Mesendoderm (in vitro differentiated cells): ENCODE results near the gene AZGP1.

Source experiments
- DNase-seq: peaks from one replicate; pipeline ENCODE4 v3.0.0; 2013
- H2AK5ac ChIP-seq: 2 replicates; pipeline ENCODE4 v1.6.1; 2013; ENCODE audit warnings: low read length, inconsistent platforms
- H2BK120ac ChIP-seq: 2 replicates; pipeline ENCODE4 v1.6.1; 2013; ENCODE audit warnings: low read depth, mild to moderate bottlenecking, low read length, moderate library complexity, mixed read lengths
- H2BK15ac ChIP-seq: replicated peaks from 2 replicates; pipeline ENCODE4 v1.6.1; 2013; ENCODE audit warnings: low read depth, mild to moderate bottlenecking, moderate library complexity
- H2BK5ac ChIP-seq: 2 replicates; pipeline ENCODE4 v1.6.1; 2013; ENCODE audit warnings: low read length, inconsistent platforms
- H3K18ac ChIP-seq: 2 replicates; pipeline ENCODE4 v1.6.1; 2013; ENCODE audit warnings: mild to moderate bottlenecking, low read length, mixed read lengths
- H3K23ac ChIP-seq: one replicate; pipeline ENCODE4 v1.6.1; 2013; ENCODE audit warnings: low read length
- H3K27ac ChIP-seq: 2 replicates; pipeline ENCODE4 v1.5.1; 2013; ENCODE audit warnings: low read depth, mild to moderate bottlenecking, inconsistent platforms, low read length, moderate library complexity
- H3K27me3 ChIP-seq: 2 replicates; pipeline ENCODE4 v1.6.1; 2013; ENCODE audit warnings: low read length, control low read depth, mild to moderate bottlenecking, inconsistent platforms; ENCODE audit not compliant: insufficient read depth, poor library complexity
- H3K36me3 ChIP-seq: 2 replicates; pipeline ENCODE4 v1.6.1; 2013; ENCODE audit warnings: low read length, inconsistent platforms; ENCODE audit not compliant: control insufficient read depth, insufficient read depth
- H3K4ac ChIP-seq: one replicate; pipeline ENCODE4 v1.6.1; 2013; ENCODE audit warnings: low read depth, mild to moderate bottlenecking, low read length, moderate library complexity
- H3K4me1 ChIP-seq: 2 replicates; pipeline ENCODE4 v1.6.1; 2013; ENCODE audit warnings: low read depth, low read length, inconsistent platforms; ENCODE audit not compliant: control insufficient read depth
- H3K4me2 ChIP-seq: 2 replicates; pipeline ENCODE4 v1.6.1; 2013; ENCODE audit warnings: low read length
- H3K4me3 ChIP-seq: 2 replicates; pipeline ENCODE4 v1.5.1; 2013; ENCODE audit warnings: mild to moderate bottlenecking, low read length
- H3K56ac ChIP-seq: one replicate; pipeline ENCODE4 v1.6.1; 2013; ENCODE audit warnings: low read length
- H3K79me1 ChIP-seq: 2 replicates; pipeline ENCODE4 v1.6.1; 2013; ENCODE audit warnings: low read length, inconsistent platforms
- H3K79me2 ChIP-seq: 2 replicates; pipeline ENCODE4 v1.6.1; 2013; ENCODE audit warnings: mild to moderate bottlenecking, low read length; ENCODE audit not compliant: control insufficient read depth, insufficient read depth
- H3K9ac ChIP-seq: 2 replicates; pipeline ENCODE4 v1.6.1; 2013; ENCODE audit warnings: low read length, inconsistent platforms
- H4K5ac ChIP-seq: one replicate; pipeline ENCODE4 v1.6.1; 2013; ENCODE audit warnings: low read length
- H4K8ac ChIP-seq: one replicate; pipeline ENCODE4 v1.6.1; 2013; ENCODE audit warnings: low read depth, mild to moderate bottlenecking, control low read depth, low read length, moderate library complexity
- WGBS: extraction: QIAGEN DNeasy Blood & Tissue Kit; methylation state at CpG from one replicate; pipeline ENCODE4 v1.1.7; 2013; ENCODE audit warnings: low lambda C conversion rate, missing lambda C conversion rate; ENCODE audit not compliant: insufficient coverage; ENCODE audit errors: extremely low coverage; 5-methylcytosine and 5-hydroxymethylcytosine counted together

Gene AZGP1

GRCh38 chr7:100019908-100020307 lies 44.1 kb upstream of the AZGP1 start:
- Histone ChIP-seq H3K27ac (no peak overlapping the region), H3K56ac (no peak overlapping the region), H3K27me3 (no peaks in the 10 kb centered on the region), H3K23ac (no peak overlapping the region), H3K36me3 (peaks cover 6% of the 10 kb centered on the region), H3K9ac (no peak overlapping the region), H3K79me2 (peaks cover 37% of the 10 kb centered on the region), H3K4me1 (no peaks in the 10 kb centered on the region), H3K79me1 (peaks cover 14% of the 10 kb centered on the region), H2BK5ac (no peak overlapping the region), H2BK15ac (no peak overlapping the region), H3K4me3 (no peak overlapping the region), H4K5ac (no peak overlapping the region), H2BK120ac (no peak overlapping the region), H3K4me2 (no peak overlapping the region), H3K4ac (no peak overlapping the region), H3K18ac (no peak overlapping the region), H4K8ac (no peak overlapping the region), H2AK5ac (no peak overlapping the region)
- no peak for DNase-seq
- no CpG with 5 or more reads among the region's 7 CpGs for WGBS

- Histone ChIP-seq H3K4me3 (no peak overlapping the region), H3K9ac (no peak overlapping the region), H3K27ac (no peak overlapping the region), H3K56ac (no peak overlapping the region), H2BK5ac (no peak overlapping the region), H2BK120ac (no peak overlapping the region), H4K5ac (no peak overlapping the region), H3K4me2 (no peak overlapping the region), H3K79me2 (peaks cover 37% of the 10 kb centered on the region), H4K8ac (no peak overlapping the region), H3K18ac (no peak overlapping the region), H2AK5ac (no peak overlapping the region), H3K27me3 (no peaks in the 10 kb centered on the region), H3K79me1 (peaks cover 14% of the 10 kb centered on the region), H3K4ac (no peak overlapping the region), H3K4me1 (no peaks in the 10 kb centered on the region), H3K36me3 (no peaks in the 10 kb centered on the region), H3K23ac (no peak overlapping the region), H2BK15ac (no peak overlapping the region)
- no CpG with 5 or more reads among the region's 5 CpGs for WGBS
- no peak for DNase-seq
These were observed 42.0 kb upstream of the AZGP1 start for GRCh38 chr7:100017875-100018274.

DNA sequence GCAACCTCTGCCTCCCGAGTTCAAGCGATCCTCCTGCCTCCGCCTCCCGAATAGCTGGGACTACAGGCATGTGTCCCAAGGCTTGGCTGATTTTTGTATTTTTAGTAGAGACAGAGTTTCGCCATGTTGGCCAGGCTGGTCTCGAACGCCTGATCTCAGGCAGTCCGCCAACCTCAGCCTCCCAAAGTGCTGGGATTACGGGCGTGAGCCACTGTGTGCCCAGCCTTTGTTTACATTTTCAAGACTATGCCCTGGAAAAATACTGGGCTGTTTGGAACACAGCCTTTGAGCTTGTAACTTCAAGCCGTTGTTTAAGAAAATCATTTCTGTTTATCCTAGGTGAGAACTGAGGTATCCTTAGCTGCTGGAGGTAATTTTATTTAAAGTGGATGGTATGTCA lies 41.5 kb upstream of the AZGP1 start:
- peaks cover 37% of the 10 kb centered on the region for H3K79me2 ChIP-seq
- H3K9ac ChIP-seq, result no peak overlapping the region
- H3K36me3 ChIP-seq, result no peaks in the 10 kb centered on the region
- no peak overlapping the region for H3K23ac ChIP-seq
- H3K18ac ChIP-seq, result no peak overlapping the region
- no peak for DNase-seq
- no peak overlapping the region for H3K27ac ChIP-seq
- no peaks in the 10 kb centered on the region for H3K27me3 ChIP-seq
- H4K8ac ChIP-seq, result no peak overlapping the region
- no peak overlapping the region for H4K5ac ChIP-seq
- no peak overlapping the region for H3K56ac ChIP-seq
- H3K4ac ChIP-seq, result no peak overlapping the region
- no peaks in the 10 kb centered on the region for H3K4me1 ChIP-seq
- no peak overlapping the region for H2BK5ac ChIP-seq
- H3K79me1 ChIP-seq, result peaks cover 14% of the 10 kb centered on the region
- H3K4me3 ChIP-seq, result no peak overlapping the region
- no peak overlapping the region for H2BK15ac ChIP-seq
- no peak overlapping the region for H2BK120ac ChIP-seq
- H3K4me2 ChIP-seq, result no peak overlapping the region
- H2AK5ac ChIP-seq, result no peak overlapping the region
- WGBS, result no CpG with 5 or more reads among the region's 11 CpGs

DNA sequence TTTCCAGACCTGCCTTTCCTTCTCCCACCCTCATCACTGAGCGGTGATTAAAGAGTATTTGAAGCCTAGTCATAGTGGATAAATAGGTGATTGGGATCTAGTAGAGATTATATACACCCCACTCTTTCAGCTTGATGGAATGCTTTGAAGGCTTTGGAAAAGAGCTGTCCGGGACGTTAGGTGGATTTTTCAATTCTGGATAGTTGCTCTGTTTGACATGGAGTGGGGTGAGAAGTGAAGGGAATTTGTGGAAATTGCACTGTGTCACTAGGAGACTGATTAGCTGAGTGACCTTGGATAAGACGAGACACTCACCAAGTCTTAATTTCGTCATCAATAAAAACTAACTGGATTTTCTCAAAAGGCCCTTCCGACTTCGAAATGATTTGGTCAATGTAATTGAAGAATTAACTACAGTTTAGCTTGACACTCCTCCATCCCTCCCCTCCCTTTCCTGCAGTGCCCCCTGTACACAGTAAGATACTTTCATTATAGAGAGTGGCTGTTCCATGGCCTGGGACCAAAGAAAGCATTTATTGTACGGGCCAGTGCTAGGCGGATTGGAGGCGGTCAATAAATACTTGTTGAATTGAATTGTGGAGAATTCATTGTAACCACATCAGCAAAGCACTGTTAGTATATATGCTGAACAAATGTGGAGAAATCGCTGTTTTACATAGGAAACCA lies 40.5 kb upstream of the AZGP1 start:
- Histone ChIP-seq H3K23ac (no peak overlapping the region), H2BK15ac (no peak overlapping the region), H2BK120ac (no peak overlapping the region), H3K56ac (peak overlapping the region; percentile 89), H3K18ac (no peak overlapping the region), H2BK5ac (no peak overlapping the region), H3K27me3 (no peaks in the 10 kb centered on the region), H4K8ac (no peak overlapping the region), H3K4me2 (peak overlapping the region; percentile 66), H3K9ac (peak overlapping the region; percentile 83), H3K4me1 (no peaks in the 10 kb centered on the region), H3K27ac (no peak overlapping the region), H3K4ac (no peak overlapping the region), H3K79me2 (peaks cover 36% of the 10 kb centered on the region), H3K4me3 (peak overlapping the region; percentile 72), H3K36me3 (no peaks in the 10 kb centered on the region), H4K5ac (no peak overlapping the region), H3K79me1 (peaks cover 14% of the 10 kb centered on the region), H2AK5ac (no peak overlapping the region)
- no peak for DNase-seq
- WGBS, result no CpG with 5 or more reads among the region's 11 CpGs

- peak within 1 kb of the TSS; percentile 97 for H4K5ac ChIP-seq
- H3K79me1 ChIP-seq, result peaks cover 14% of the 10 kb centered on the region
- H3K4me2 ChIP-seq, result peak within 1 kb of the TSS; percentile 66
- H2BK5ac ChIP-seq, result no peak within 1 kb of the TSS
- no peak within 1 kb of the TSS for H3K23ac ChIP-seq
- H3K27ac ChIP-seq, result no peak within 1 kb of the TSS
- no peaks in the 10 kb centered on the region for H3K4me1 ChIP-seq
- peak within 1 kb of the TSS; percentile 89 for H3K56ac ChIP-seq
- H3K18ac ChIP-seq, result peak within 1 kb of the TSS; percentile 91
- peak within 1 kb of the TSS; percentile 83 for H3K9ac ChIP-seq
- peak within 1 kb of the TSS; percentile 32 for H2BK120ac ChIP-seq
- peak; percentile 97 for DNase-seq
- H3K4me3 ChIP-seq, result peak within 1 kb of the TSS; percentile 72
- H2AK5ac ChIP-seq, result no peak within 1 kb of the TSS
- peak within 1 kb of the TSS; percentile 97 for H4K8ac ChIP-seq
- H3K79me2 ChIP-seq, result peaks cover 34% of the 10 kb centered on the region
- no peaks in the 10 kb centered on the region for H3K27me3 ChIP-seq
- H3K4ac ChIP-seq, result peak within 1 kb of the TSS; percentile 98
- H2BK15ac ChIP-seq, result no peak within 1 kb of the TSS
- H3K36me3 ChIP-seq, result no peaks in the 10 kb centered on the region
- WGBS, result no CpG with 5 or more reads among the region's 70 CpGs
These were observed 39.7 kb upstream of the AZGP1 start, which contains the start of gene ZKSCAN1 for GRCh38 chr7:100015232-100016214. ZKSCAN1 (plus strand) TSS chr7:100015596; CDS start chr7:100023507, 7,911 bp downstream.
